Mucosa of descending colon (tissue), 3 donors: ENCODE measurements around the gene ATG4C. TPM values are rescaled to one million over a fixed set of nuclear protein-coding genes. Genes with fewer than 3 reads are reported as not detected.

Experiments used
- ATAC-seq: fragments of 200-7000 bp; cut with Tn5 transposase; one replicate; pipeline ENCODE4 v1.9.1; 2020; ENCODE audit warnings: mild to moderate bottlenecking, moderate library complexity
- DNase-seq, 3 donors: peaks; one replicate each; pipeline ENCODE4 v3.0.0-alpha.2; 2020
- H3K36me3 ChIP-seq: fragments of 200-600 bp; one replicate; pipeline ENCODE4 v1.8.0; 2021; ENCODE audit warnings: low read depth, mild to moderate bottlenecking
- H3K4me1 ChIP-seq: fragments of 200-600 bp; one replicate; pipeline ENCODE4 v1.8.0; 2021; ENCODE audit warnings: low read depth, mild to moderate bottlenecking
- H3K4me3 ChIP-seq: fragments of 200-600 bp; one replicate; pipeline ENCODE4 v1.8.0; 2021; ENCODE audit warnings: mild to moderate bottlenecking
- H3K9me3 ChIP-seq: fragments of 200-600 bp; one replicate; pipeline ENCODE4 v1.8.0; 2021; ENCODE audit warnings: mild to moderate bottlenecking
- CTCF ChIP-seq: fragments of 200-600 bp; IDR thresholded peaks from one replicate; pipeline ENCODE4 v1.8.0; 2022; ENCODE audit warnings: antibody characterized with exemption, mild to moderate bottlenecking
- intact Hi-C, 2 donors: fragments of 100-400 bp; cut with DNase I in 1 of 2; cut with micrococcal nuclease in 1 of 2; formaldehyde crosslinking; loops; one replicate each; pipeline versions ENCODE4 v1.11.0 to v1.11.1; 2022; cut with DNase I, micrococcal nuclease
- total RNA-seq, 3 donors: library from RNA; stranded (reverse); fragmentation: NEBNext Ultra II Directional in 2 of 3; extraction: Animal tissue kit (Norgen Biotek cat#: 25700) in 2 of 3; gene quantifications; one replicate each; pipeline versions ENCODE4 v1.2.1 to v1.2.4, GENCODE V29; 2021 to 2023
- donor health status: DM: no; HTN: no; CAD: no; lungs with moderate emphysema.
- donor health status: DM: no; HTN: no; CAD: no.
- donor health status: DM: no; HTN: yes; CAD: no.

ATG4C gene
- total RNA-seq, 3 donors from 2014 or later = 3.8 to 11.3 (median 7.4) TPM

DNA sequence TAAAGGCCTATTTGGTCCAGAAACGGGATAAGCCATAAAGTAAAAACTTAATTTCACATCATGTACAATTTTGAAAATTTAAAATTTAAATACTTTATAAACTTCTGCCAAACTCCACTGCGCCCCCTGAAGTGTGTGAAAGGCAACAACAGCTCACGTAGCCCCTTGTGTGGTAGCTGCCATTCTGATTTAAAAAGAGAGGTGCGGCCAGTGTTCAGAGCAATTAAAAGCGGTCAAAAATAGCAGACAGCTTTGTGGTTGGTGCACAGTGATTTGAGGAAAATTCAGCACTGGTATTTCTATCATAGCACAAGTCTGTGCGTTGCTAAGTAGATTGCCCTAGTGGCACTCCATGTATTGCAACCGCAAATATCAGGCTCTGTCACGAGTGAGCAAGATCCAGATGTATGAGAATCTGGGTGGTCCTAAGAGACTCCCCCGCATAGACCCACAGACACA lies 122.5 kb downstream of the ATG4C start:
- Histone ChIP-seq H3K9me3 (no peaks in the 10 kb centered on the region), H3K36me3 (no peaks in the 10 kb centered on the region), H3K4me1 (no peaks in the 10 kb centered on the region), H3K4me3 (no peak overlapping the region)
- ATAC-seq (no peak), DNase-seq (no peak)
- intact Hi-C loops = no loop called here
- TF ChIP-seq CTCF = no peak

- Histone ChIP-seq H3K36me3 (no peaks in the 10 kb centered on the region), H3K4me1 (no peaks in the 10 kb centered on the region), H3K9me3 (no peaks in the 10 kb centered on the region), H3K4me3 (no peak overlapping the region)
- no peak for DNase-seq
- intact Hi-C loops = no loop called here
- no peak for ATAC-seq
- no peak for TF ChIP-seq CTCF
These were observed 124.3 kb downstream of the ATG4C start for GRCh38 chr1:62908168-62908695.

GRCh38 chr1:62912028-62912638 lies 128.2 kb downstream of the ATG4C start:
- Histone ChIP-seq H3K36me3 (no peaks in the 10 kb centered on the region), H3K4me1 (no peaks in the 10 kb centered on the region), H3K9me3 (no peaks in the 10 kb centered on the region), H3K4me3 (no peak overlapping the region)
- peak; percentile 10 for TF ChIP-seq CTCF
- DNase-seq (no peak), ATAC-seq (no peak)
- intact Hi-C loops = no loop called here

Other genes starting within 250 kb of the ATG4C start
- gene ANGPTL3, start 186.6 kb upstream of the ATG4C start, total RNA-seq = not detected
- gene DOCK7, start 95.7 kb upstream of the ATG4C start, total RNA-seq = 10 to 100 TPM; 40.4 to 53.7 (median 41.9) TPM